ENCODE data around the gene TTPAL.

The TTPAL gene

GRCh38 chr20:44475694-44476560 lies at the start of gene TTPAL:
TTPAL (plus strand) TSS chr20:44475874; CDS start chr20:44480000, 4,126 bp downstream.
- DNase-seq: peak; percentile 82

GRCh38 chr20:44425923-44426322 lies 49.8 kb upstream of the TTPAL start:
- DNase-seq: no peak

GRCh38 chr20:44426879-44427790 lies 48.5 kb upstream of the TTPAL start:
- DNase-seq: no peak

- no peak for DNase-seq
These were observed 47.9 kb upstream of the TTPAL start for GRCh38 chr20:44427804-44428173.

- DNase-seq: no peak
These were observed 47.3 kb upstream of the TTPAL start for GRCh38 chr20:44428174-44429016.

- no peak for DNase-seq
These were observed 46.7 kb upstream of the TTPAL start for GRCh38 chr20:44429017-44429339.

GRCh38 chr20:44429419-44430269 lies 46.0 kb upstream of the TTPAL start:
- DNase-seq: no peak

- no peak for DNase-seq
These were observed 45.2 kb upstream of the TTPAL start for GRCh38 chr20:44430270-44431065.

GRCh38 chr20:44431118-44431501 lies 44.6 kb upstream of the TTPAL start:
- DNase-seq: no peak

- DNase-seq: no peak
These were observed 44.0 kb upstream of the TTPAL start for GRCh38 chr20:44431502-44432234.

- no peak for DNase-seq
These were observed 42.8 kb upstream of the TTPAL start for GRCh38 chr20:44432618-44433577.

GRCh38 chr20:44433751-44434538 lies 41.7 kb upstream of the TTPAL start:
- no peak for DNase-seq

- DNase-seq: no peak
These were observed 39.9 kb upstream of the TTPAL start for GRCh38 chr20:44435630-44436335.

- no peak for DNase-seq
These were observed 39.3 kb upstream of the TTPAL start for GRCh38 chr20:44436393-44436792.

GRCh38 chr20:44437497-44437896 lies 38.2 kb upstream of the TTPAL start:
- no peak for DNase-seq

GRCh38 chr20:44438782-44439181 lies 36.9 kb upstream of the TTPAL start:
- DNase-seq: no peak

- DNase-seq: no peak
These were observed 36.4 kb upstream of the TTPAL start for GRCh38 chr20:44439318-44439717.

All from activated CD4-positive, alpha-beta T cell treated with anti-CD3 and anti-CD28 coated beads for 1 hour (primary cell).